Vagina (tissue), 2 donors: ENCODE results near the gene TMEM229A.

Experiments
- CTCF ChIP-seq, 3 experiments: fragments of 450-650 bp in 2 of 3; fragments of 200-600 bp in 1 of 3; sonication (generic) in 1 of 3; IDR thresholded peaks; one replicate each; pipeline ENCODE4 v1.5.1; 2017 to 2019; ENCODE audit warnings: antibody characterized with exemption in 3 of 3, mild to moderate bottlenecking in 2 of 3, moderate library complexity in 2 of 3
- POLR2A ChIP-seq, 2 donors: fragments of 450-650 bp; IDR thresholded peaks; one replicate each; pipeline ENCODE4 v1.6.1; 2017; ENCODE audit warnings: antibody characterized with exemption in 2 of 2, mild to moderate bottlenecking in 2 of 2, moderate library complexity in 2 of 2
- POLR2AphosphoS5 ChIP-seq, 2 donors: sonication (generic); formaldehyde crosslinking; IDR thresholded peaks; one replicate each; pipeline ENCODE4 v1.9.0; 2017; ENCODE audit warnings: antibody characterized with exemption in 2 of 2, mild to moderate bottlenecking in 2 of 2, low read depth in 1 of 2; ENCODE audit not compliant: insufficient read depth in 1 of 2

DNA sequence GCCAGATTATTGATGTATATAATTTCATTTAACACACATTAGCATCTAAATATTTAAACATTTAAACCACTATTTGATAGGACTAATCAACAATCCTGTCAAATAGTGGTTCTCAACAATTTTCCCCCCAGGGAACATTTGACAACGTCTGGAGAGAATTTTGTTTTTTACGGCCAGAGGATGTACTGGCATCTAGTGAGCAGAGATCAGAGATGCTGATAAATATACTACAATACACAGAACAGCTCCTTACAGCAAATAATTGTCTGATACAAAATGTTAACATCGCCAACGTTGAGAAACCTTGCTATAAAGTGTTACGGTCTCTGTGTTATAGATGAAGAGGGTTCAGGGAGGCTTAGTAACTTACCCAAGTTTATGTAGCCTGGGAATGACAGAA, 25.0 kb upstream of the TMEM229A start:
- TF ChIP-seq CTCF (IDR thresholded peaks at IDR 0.05) (no peak), POLR2AphosphoS5 (IDR thresholded peaks at IDR 0.05; ENCODE audit: insufficient read depth in 1 of 2, low read depth in 1 of 2) (no peak), POLR2A (IDR thresholded peaks at IDR 0.05) (no peak)
